Neural progenitor cell (in vitro differentiated cells): Measurements from ENCODE around the gene SEZ6L.

ENCODE experiments used
- EZH2 ChIP-seq: fragments of 200-600 bp; sonication (generic); IDR thresholded peaks from 2 replicates; pipeline ENCODE4 v1.6.1; 2017; ENCODE audit warnings: antibody characterized with exemption, mild to moderate bottlenecking, moderate library complexity
- EZH2phosphoT487 ChIP-seq: fragments of 200-600 bp; sonication (generic); IDR thresholded peaks from 2 replicates; pipeline ENCODE4 v1.6.1; 2017; ENCODE audit warnings: antibody characterized with exemption
- TF ChIP-seq, protein P1 (sequence below): fragments of 200-600 bp; sonication (generic); IDR thresholded peaks from 2 replicates; pipeline ENCODE4 v1.5.1; 2017; ENCODE audit warnings: antibody characterized with exemption, mild to moderate bottlenecking

DNA sequence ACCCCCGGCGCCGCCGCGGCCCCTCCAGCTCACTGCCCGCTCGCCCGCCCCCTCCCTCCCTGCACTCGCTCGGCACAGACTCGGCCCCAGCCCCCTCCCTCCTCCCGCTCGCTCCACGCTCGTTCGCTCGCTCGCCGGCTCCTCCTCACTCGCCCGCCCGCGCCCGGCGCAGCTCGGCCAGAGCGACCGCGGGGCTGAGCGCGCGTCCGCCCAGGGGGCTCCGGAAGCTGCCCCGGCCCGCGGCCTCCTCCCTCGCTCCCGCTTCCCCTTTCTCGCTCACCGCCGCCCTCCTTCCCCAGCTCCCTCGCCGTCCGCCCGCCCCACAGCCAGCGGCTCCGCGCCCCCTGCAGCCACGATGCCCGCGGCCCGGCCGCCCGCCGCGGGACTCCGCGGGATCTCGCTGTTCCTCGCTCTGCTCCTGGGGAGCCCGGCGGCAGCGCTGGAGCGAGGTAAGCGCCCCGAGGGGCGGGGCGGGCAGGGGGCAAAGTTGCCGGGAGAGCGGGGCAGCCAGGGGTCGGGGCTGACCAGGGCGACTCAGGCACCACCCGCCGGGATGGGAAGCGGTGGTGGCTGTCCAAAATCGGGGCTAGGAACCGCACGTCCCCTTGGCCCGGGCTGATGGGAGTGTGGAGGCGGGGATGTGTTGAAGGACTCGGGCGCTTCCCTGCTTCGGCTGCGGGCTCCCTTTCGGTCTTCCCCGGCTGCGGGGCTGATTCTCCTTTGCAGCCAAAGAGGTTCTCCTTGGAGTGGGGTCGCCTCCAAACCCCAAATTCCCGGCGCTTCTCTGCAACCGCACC lies at the start of gene SEZ6L:
- TF ChIP-seq, protein P1, sequence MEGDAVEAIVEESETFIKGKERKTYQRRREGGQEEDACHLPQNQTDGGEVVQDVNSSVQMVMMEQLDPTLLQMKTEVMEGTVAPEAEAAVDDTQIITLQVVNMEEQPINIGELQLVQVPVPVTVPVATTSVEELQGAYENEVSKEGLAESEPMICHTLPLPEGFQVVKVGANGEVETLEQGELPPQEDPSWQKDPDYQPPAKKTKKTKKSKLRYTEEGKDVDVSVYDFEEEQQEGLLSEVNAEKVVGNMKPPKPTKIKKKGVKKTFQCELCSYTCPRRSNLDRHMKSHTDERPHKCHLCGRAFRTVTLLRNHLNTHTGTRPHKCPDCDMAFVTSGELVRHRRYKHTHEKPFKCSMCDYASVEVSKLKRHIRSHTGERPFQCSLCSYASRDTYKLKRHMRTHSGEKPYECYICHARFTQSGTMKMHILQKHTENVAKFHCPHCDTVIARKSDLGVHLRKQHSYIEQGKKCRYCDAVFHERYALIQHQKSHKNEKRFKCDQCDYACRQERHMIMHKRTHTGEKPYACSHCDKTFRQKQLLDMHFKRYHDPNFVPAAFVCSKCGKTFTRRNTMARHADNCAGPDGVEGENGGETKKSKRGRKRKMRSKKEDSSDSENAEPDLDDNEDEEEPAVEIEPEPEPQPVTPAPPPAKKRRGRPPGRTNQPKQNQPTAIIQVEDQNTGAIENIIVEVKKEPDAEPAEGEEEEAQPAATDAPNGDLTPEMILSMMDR = no peak
- TF ChIP-seq EZH2 (peak; percentile 68), EZH2phosphoT487 (peak; percentile 57)
